Activated CD8-positive, alpha-beta T cell treated with anti-CD3 and anti-CD28 coated beads, Interleukin-2, amount 10 ng/mL, durations not matched to agents 7 days and 5 days (primary cell): ENCODE data around the gene SLC37A2. TPM values are rescaled to one million over a fixed set of nuclear protein-coding genes. Genes with fewer than 3 reads are reported as not detected.
A peak's percentile ranks its signal among the peaks of the same experiment; 100 is the strongest.

Experiments
- ATAC-seq: fragments of 150-1000 bp; cut with Tn5 transposase; one replicate; pipeline ENCODE4 v1.10.0; 2021; ENCODE audit warnings: moderate library complexity
- CTCF ChIA-PET: fragments of 350-600 bp; sonication (Branson Sonifier 250); formaldehyde crosslinking; loops from one replicate; lab custom pipeline; 2021; ENCODE audit warnings: antibody characterized with exemption; lab: Charles Lee
- POLR2A ChIA-PET: fragments of 350-600 bp; sonication (Branson Sonifier 250); formaldehyde crosslinking; loops from one replicate; lab custom pipeline; 2021; ENCODE audit warnings: antibody characterized with exemption; lab: Charles Lee
- DNase-seq: peaks from one replicate; pipeline ENCODE4 v3.0.0-alpha.2; 2020
- H3K27ac Mint-ChIP-seq: one replicate; pipeline ENCODE4 v1.8.0; 2021; ENCODE audit warnings: mild to moderate bottlenecking, mixed read lengths
- H3K27me3 Mint-ChIP-seq: one replicate; pipeline ENCODE4 v1.8.0; 2021; ENCODE audit warnings: low read depth, mixed read lengths
- H3K36me3 Mint-ChIP-seq: one replicate; pipeline ENCODE4 v1.8.0; 2021; ENCODE audit warnings: low read depth, mixed read lengths
- H3K4me1 Mint-ChIP-seq: one replicate; pipeline ENCODE4 v1.8.0; 2021; ENCODE audit warnings: low read depth, mixed read lengths
- H3K4me3 Mint-ChIP-seq: one replicate; pipeline ENCODE4 v1.8.0; 2021; ENCODE audit warnings: mild to moderate bottlenecking, mixed read lengths
- H3K9me3 Mint-ChIP-seq: one replicate; pipeline ENCODE4 v1.8.0; 2022; ENCODE audit warnings: mixed read lengths; ENCODE audit not compliant: insufficient read depth
- total RNA-seq, 2 experiments: library from RNA; stranded (reverse); gene quantifications; one replicate each; pipeline ENCODE4 v1.2.3, GENCODE V29; 2021

The SLC37A2 gene
- total RNA-seq, 2 experiments from 2014 or later, result 0.61 to 0.68 TPM

- Mint-ChIP-seq H3K27ac (peak overlapping the region; percentile 12), H3K4me3 (no peak overlapping the region), H3K36me3 (no peaks in the 10 kb centered on the region), H3K4me1 (peaks cover 24% of the 10 kb centered on the region), H3K9me3 (no peaks in the 10 kb centered on the region), H3K27me3 (no peaks in the 10 kb centered on the region)
- POLR2A ChIA-PET, result no interaction called here
- no peak for DNase-seq
- CTCF ChIA-PET, result no interaction called here
- ATAC-seq, result no peak
These were observed 8.7 kb downstream of the SLC37A2 start for GRCh38 chr11:125071846-125072217.

- no peaks in the 10 kb centered on the region for H3K9me3 Mint-ChIP-seq
- H3K27ac Mint-ChIP-seq, result no peak overlapping the region
- no peaks in the 10 kb centered on the region for H3K27me3 Mint-ChIP-seq
- no peak overlapping the region for H3K4me3 Mint-ChIP-seq
- ATAC-seq, result no peak
- H3K36me3 Mint-ChIP-seq, result no peaks in the 10 kb centered on the region
- POLR2A ChIA-PET, result no interaction called here
- peaks cover 24% of the 10 kb centered on the region for H3K4me1 Mint-ChIP-seq
- CTCF ChIA-PET, result no interaction called here
- DNase-seq, result no peak
These were observed 9.3 kb downstream of the SLC37A2 start for GRCh38 chr11:125072218-125072960.

GRCh38 chr11:125072961-125073590, 10.0 kb downstream of the SLC37A2 start:
- no peaks in the 10 kb centered on the region for H3K9me3 Mint-ChIP-seq
- CTCF ChIA-PET, result no interaction called here
- no peak for DNase-seq
- H3K27me3 Mint-ChIP-seq, result no peaks in the 10 kb centered on the region
- ATAC-seq, result no peak
- H3K27ac Mint-ChIP-seq, result no peak overlapping the region
- no peak overlapping the region for H3K4me3 Mint-ChIP-seq
- H3K36me3 Mint-ChIP-seq, result no peaks in the 10 kb centered on the region
- peaks cover 24% of the 10 kb centered on the region for H3K4me1 Mint-ChIP-seq
- POLR2A ChIA-PET, result no interaction called here

DNA sequence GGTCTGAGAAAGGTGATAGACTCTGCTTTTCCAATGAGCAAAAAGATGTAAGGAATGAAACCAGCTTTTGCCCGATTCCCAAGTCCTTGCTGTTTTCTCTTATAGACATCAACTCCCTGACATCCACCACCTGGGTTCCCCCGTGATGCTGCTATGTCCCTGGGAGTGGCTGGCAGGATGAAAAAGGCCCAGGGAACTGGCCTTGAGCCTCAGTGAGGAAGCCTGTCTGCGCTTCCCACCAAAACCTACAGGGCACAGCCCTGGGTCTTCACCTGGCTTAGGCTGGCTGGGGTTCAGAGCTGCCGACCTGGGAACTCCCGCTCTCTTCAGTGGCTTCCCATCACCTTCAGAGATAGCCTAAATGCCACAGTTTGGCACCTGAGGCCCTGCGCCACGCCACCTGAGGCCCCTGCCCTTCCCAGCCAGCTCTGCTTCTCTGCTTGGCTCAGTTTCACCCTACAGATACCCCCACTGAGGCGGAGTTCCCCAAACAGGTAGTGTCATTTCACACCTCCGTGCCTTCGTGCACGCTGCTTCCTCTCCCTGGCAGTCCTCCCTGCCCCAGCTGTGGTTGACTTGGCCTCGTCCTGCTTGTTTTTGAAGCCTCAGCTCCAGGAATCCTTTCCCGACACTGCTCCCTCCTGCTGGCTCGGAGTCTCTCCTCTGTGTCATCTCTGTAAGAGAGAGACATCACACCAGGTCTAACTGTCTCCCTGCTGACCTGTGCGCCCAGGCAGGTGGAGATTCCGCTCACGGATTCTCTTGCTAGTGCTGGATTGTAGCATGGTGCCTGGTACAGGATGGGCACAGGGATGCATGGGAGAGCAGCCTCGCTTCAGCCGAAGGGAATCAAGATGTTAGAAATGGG, 10.7 kb downstream of the SLC37A2 start:
- no peak overlapping the region for H3K4me3 Mint-ChIP-seq
- no peak for DNase-seq
- ATAC-seq, result no peak
- POLR2A ChIA-PET, result no interaction called here
- H3K27me3 Mint-ChIP-seq, result no peaks in the 10 kb centered on the region
- H3K4me1 Mint-ChIP-seq, result peaks cover 24% of the 10 kb centered on the region
- CTCF ChIA-PET, result no interaction called here
- H3K9me3 Mint-ChIP-seq, result no peaks in the 10 kb centered on the region
- no peak overlapping the region for H3K27ac Mint-ChIP-seq
- H3K36me3 Mint-ChIP-seq, result no peaks in the 10 kb centered on the region

DNA sequence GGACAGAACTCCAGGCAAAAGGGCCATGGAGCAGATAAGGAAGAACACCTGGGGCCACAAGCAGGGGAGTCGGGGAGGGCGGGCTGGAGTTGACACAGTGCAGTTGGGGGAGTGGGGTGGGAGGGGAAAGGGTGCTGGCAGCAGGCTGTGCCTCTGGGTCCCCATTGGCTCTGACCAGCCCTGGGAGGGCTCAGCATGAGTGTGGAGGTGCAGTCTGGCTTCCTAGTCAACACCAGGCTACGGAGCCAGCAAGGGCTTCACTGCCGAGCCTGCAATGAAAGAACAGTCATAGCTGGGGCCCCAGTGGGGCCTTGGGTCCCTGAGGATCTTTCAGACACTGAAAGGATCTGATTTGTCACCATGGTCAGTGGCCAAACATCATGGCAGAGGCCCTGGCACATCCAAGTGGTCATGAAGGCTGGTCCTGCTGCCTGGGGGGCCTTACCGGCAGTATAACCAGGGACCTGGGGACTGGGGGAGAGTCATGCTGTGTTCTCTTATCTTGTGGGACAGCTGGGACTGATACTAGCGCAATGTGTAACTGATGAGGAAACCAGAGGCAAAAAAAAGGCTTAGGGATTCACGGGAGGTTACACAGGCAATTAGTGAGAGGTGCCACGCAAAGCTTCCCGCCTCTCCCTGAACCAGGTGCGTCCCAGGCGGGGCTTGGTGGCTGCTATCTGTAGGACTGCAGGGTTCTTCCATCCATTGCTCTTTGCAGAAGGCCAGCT, 11.6 kb downstream of the SLC37A2 start:
- Mint-ChIP-seq H3K27ac (no peak overlapping the region), H3K36me3 (no peaks in the 10 kb centered on the region), H3K4me3 (no peak overlapping the region), H3K27me3 (no peaks in the 10 kb centered on the region), H3K9me3 (no peaks in the 10 kb centered on the region), H3K4me1 (peaks cover 19% of the 10 kb centered on the region)
- CTCF ChIA-PET, result no interaction called here
- DNase-seq (no peak), ATAC-seq (no peak)
- POLR2A ChIA-PET, result no interaction called here

DNA sequence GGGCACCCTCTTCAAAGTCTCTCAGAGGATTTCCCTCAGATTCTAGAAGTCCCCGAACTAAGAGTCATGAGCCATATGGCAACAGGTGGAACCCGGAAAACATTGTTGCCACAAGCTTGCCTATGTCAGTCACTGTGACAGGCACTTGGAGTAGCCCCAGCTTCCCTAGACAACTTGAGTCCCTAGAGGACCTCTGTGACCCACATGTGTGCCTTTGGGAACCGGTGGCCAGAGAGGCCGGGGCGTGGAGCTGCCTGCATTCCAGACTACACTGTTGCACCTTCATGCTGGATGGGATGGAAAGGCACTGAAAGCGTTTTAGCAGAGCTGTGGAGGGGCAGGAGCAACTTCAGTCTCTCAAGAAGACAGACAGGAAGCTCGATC, 12.1 kb downstream of the SLC37A2 start:
- H3K27me3 Mint-ChIP-seq, result no peaks in the 10 kb centered on the region
- H3K9me3 Mint-ChIP-seq, result no peaks in the 10 kb centered on the region
- ChIA-PET CTCF (no interaction called here), POLR2A (no interaction called here)
- no peak for ATAC-seq
- no peak overlapping the region for H3K4me3 Mint-ChIP-seq
- DNase-seq, result no peak
- no peak overlapping the region for H3K27ac Mint-ChIP-seq
- H3K4me1 Mint-ChIP-seq, result peaks cover 13% of the 10 kb centered on the region
- H3K36me3 Mint-ChIP-seq, result no peaks in the 10 kb centered on the region

GRCh38 chr11:125075900-125076317, 12.8 kb downstream of the SLC37A2 start:
- H3K27me3 Mint-ChIP-seq, result no peaks in the 10 kb centered on the region
- H3K4me1 Mint-ChIP-seq, result peaks cover 7% of the 10 kb centered on the region
- ChIA-PET POLR2A (no interaction called here), CTCF (interaction anchor here (1.0 kb wide), 1 partner anchor 15 kb away, joined by 3 read pairs; no protein-coding TSS in a partner anchor)
- DNase-seq (no peak), ATAC-seq (no peak)
- H3K27ac Mint-ChIP-seq, result no peak overlapping the region
- no peaks in the 10 kb centered on the region for H3K9me3 Mint-ChIP-seq
- H3K36me3 Mint-ChIP-seq, result no peaks in the 10 kb centered on the region
- H3K4me3 Mint-ChIP-seq, result no peak overlapping the region

DNA sequence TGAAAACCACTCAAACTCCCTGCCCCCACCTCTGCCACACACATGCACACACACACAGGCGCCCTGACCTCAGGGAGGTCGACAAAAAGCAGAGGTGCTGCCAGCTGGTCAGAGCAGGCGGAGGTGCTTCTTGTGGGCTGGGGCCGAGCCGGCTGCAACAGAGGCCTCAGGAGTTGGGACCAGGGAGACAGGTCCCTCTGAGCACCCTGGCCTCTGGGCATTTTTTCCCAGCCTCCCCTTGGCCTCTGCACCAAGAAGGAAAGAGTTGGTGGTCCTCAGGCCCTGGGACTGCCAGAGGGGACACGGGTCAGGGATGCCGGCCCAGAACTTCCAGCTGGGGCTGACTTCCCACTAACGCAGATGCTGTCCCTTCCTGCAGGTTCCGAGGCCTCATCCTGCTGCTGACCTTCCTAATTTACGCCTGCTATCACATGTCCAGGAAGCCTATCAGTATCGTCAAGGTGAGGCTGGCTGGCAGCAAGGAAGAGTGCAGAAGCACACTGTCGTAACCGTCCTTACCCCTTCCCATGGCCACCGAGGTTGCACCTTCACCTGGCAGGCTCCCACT, 13.4 kb downstream of the SLC37A2 start:
- no peaks in the 10 kb centered on the region for H3K9me3 Mint-ChIP-seq
- no peak for ATAC-seq
- no peak overlapping the region for H3K4me3 Mint-ChIP-seq
- CTCF ChIA-PET, result interaction anchor here (1.0 kb wide), 1 partner anchor 15 kb away, joined by 3 read pairs; no protein-coding TSS in a partner anchor
- POLR2A ChIA-PET, result interaction anchor here (0.7 kb wide), 1 partner anchor 267 kb away, joined by 3 read pairs; no protein-coding TSS in a partner anchor
- peaks cover 1% of the 10 kb centered on the region for H3K4me1 Mint-ChIP-seq
- DNase-seq, result no peak
- H3K27me3 Mint-ChIP-seq, result no peaks in the 10 kb centered on the region
- H3K36me3 Mint-ChIP-seq, result no peaks in the 10 kb centered on the region
- H3K27ac Mint-ChIP-seq, result no peak overlapping the region

DNA sequence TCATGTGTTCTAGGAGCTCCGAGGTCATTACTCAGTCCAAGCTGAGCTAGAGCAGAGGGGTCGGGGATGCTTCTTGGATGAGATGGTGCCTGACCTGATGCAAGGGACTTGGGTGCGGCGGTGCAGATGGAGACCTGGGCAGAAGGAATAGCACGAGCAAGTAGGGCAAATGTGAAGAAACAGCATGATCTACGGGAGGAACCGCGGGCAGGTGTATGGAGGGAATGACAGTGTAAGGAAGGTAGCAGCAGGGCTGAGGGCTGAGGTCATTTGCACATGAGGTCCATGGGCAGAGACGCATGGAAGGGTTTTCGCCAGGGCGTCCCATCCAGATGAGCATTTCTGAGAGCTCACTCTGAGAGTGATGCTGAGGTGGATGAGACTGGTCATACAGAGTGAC, 14.9 kb downstream of the SLC37A2 start:
- ATAC-seq (no peak), DNase-seq (no peak)
- CTCF ChIA-PET, result interaction anchor here (1.0 to 1.9 kb wide), 3 partner anchors 13 to 17 kb away, joined by 4 to 7 read pairs (median 5); partner anchors contain the start of gene SLC37A2
- H3K4me1 Mint-ChIP-seq, result no peaks in the 10 kb centered on the region
- no peak overlapping the region for H3K4me3 Mint-ChIP-seq
- H3K27ac Mint-ChIP-seq, result no peak overlapping the region
- POLR2A ChIA-PET, result no interaction called here
- no peaks in the 10 kb centered on the region for H3K9me3 Mint-ChIP-seq
- no peaks in the 10 kb centered on the region for H3K27me3 Mint-ChIP-seq
- no peaks in the 10 kb centered on the region for H3K36me3 Mint-ChIP-seq

- ChIA-PET POLR2A (no interaction called here), CTCF (interaction anchor here (1.0 to 1.9 kb wide), 3 partner anchors 13 to 17 kb away, joined by 4 to 7 read pairs (median 5); partner anchors contain the start of gene SLC37A2)
- H3K27me3 Mint-ChIP-seq, result no peaks in the 10 kb centered on the region
These were observed 15.5 kb downstream of the SLC37A2 start for GRCh38 chr11:125078516-125079140.

More at GRCh38 chr11:125078516-125079140, 15.5 kb downstream of the SLC37A2 start:
- no peak for DNase-seq
- Mint-ChIP-seq H3K4me1 (no peaks in the 10 kb centered on the region), H3K9me3 (no peaks in the 10 kb centered on the region), H3K36me3 (no peaks in the 10 kb centered on the region), H3K4me3 (no peak overlapping the region), H3K27ac (no peak overlapping the region)
- ATAC-seq, result no peak
